ENCODE data around the gene SS18L1. TPM values are rescaled to one million over a fixed set of nuclear protein-coding genes. Genes with fewer than 3 reads are reported as not detected.

Gene SS18L1
- total and polyA plus RNA-seq, 10 of the 15 experiments (the other 5 are each of a cell fraction or from before 2014, with no cell fraction given) = 1.8 to 20.0 (median 6.6) TPM

DNA sequence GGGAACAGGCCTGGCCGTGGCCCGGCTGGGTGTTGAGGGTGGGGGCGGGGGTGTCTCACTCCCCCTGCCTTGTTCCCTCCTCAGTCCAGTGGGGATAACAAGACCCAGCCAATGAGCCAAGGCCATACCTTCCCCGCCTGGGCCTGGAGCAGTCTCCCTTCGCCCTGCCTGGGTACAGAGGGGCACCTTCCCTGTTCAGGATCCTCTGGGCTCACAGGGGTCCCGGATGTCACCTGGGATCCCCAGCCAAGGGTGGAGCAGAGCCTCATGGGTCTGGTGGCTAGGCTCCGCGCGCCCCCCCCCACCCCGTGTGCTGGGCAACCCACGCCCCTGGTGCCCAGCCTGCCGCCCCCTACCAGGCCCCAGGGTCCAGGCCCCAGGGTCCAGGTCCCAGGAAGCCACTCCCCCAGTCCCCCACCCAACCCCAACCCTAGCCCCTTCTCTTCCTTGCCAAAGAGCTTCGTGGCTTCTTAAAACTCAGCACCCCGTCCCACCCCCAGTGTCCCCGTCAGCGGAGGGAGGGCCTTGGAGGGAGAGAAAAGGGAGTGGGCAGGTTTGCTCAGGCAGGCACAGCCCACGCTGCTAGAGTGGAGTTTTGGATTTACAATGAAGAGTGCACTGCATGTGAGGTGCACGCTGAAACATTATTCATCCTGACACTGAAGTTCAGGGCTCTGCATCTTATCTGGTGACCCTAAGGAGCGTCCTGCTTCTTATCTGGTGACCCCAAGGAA, 64.7 kb downstream of the SS18L1 start:
- ATAC-seq (no peak), FAIRE-seq (no peak), DNase-seq (ENCODE audit: low read depth, low spot score) (no peak)
- in situ Hi-C loops (cut with MboI) (no loop called here), intact Hi-C loops (cut with micrococcal nuclease; ENCODE audit: unreplicated experiment) (no loop called here)
- no TSS peak for BruUV-seq (replicated peaks)
- Histone ChIP-seq H3K4me3 (no peak overlapping the region), H3K4me1 (ENCODE audit: control insufficient read depth, insufficient read depth, low read length) (no peaks in the 10 kb centered on the region), H3K79me2 (ENCODE audit: control insufficient read depth, insufficient read depth, low read length) (no peaks in the 10 kb centered on the region), H3K27me3 (replicated peaks in 1 of 2; ENCODE audit: control insufficient read depth in 2 of 2, insufficient read depth in 2 of 2, low read length in 1 of 2) (no peaks in the 10 kb centered on the region), H3K9me3 (replicated peaks; ENCODE audit: control insufficient read depth, insufficient read depth, low read length) (no peaks in the 10 kb centered on the region), H3K36me3 (ENCODE audit: control insufficient read depth in 2 of 2, insufficient read depth in 2 of 2, low read length in 1 of 2) (no peaks in the 10 kb centered on the region; a peak in 1 of 4 replicates), H3K27ac (ENCODE audit: control insufficient read depth, insufficient read depth) (no peak overlapping the region), H4K20me1 (ENCODE audit: control insufficient read depth, insufficient read depth) (no peaks in the 10 kb centered on the region), H3K4me2 (ENCODE audit: control insufficient read depth, insufficient read depth) (no peak overlapping the region), H2AFZ (ENCODE audit: control insufficient read depth, low read depth, low read length) (no peak overlapping the region), H3K9ac (ENCODE audit: control insufficient read depth, insufficient read depth, low read length) (no peak overlapping the region)
- TF ChIP-seq CBX5 (IDR thresholded peaks at IDR 0.05; ENCODE audit: low read depth) = no peak
- no peak for TF ChIP-seq NRF1 (conservative IDR thresholded peaks at IDR 0.05; ENCODE audit: low read depth, low read length)
- no peak for TF ChIP-seq ZBED1 (IDR thresholded peaks at IDR 0.05; ENCODE audit: borderline replicate concordance)
- no peak for TF ChIP-seq EED (IDR thresholded peaks at IDR 0.05; ENCODE audit: low read depth)
- TF ChIP-seq IKZF1 (conservative IDR thresholded peaks at IDR 0.05) = no peak
- no peak for TF ChIP-seq RUNX3 (IDR thresholded peaks at IDR 0.05; ENCODE audit: low read length)
- no peak for TF ChIP-seq KDM1A (IDR thresholded peaks at IDR 0.05; ENCODE audit: borderline replicate concordance)
- no peak for TF ChIP-seq PAX8 (IDR thresholded peaks at IDR 0.05)
- TF ChIP-seq, protein P1, sequence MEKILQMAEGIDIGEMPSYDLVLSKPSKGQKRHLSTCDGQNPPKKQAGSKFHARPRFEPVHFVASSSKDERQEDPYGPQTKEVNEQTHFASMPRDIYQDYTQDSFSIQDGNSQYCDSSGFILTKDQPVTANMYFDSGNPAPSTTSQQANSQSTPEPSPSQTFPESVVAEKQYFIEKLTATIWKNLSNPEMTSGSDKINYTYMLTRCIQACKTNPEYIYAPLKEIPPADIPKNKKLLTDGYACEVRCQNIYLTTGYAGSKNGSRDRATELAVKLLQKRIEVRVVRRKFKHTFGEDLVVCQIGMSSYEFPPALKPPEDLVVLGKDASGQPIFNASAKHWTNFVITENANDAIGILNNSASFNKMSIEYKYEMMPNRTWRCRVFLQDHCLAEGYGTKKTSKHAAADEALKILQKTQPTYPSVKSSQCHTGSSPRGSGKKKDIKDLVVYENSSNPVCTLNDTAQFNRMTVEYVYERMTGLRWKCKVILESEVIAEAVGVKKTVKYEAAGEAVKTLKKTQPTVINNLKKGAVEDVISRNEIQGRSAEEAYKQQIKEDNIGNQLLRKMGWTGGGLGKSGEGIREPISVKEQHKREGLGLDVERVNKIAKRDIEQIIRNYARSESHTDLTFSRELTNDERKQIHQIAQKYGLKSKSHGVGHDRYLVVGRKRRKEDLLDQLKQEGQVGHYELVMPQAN (conservative IDR thresholded peaks at IDR 0.05) = no peak
- no peak for TF ChIP-seq PKNOX1 (IDR thresholded peaks at IDR 0.05)
- TF ChIP-seq TARDBP (IDR thresholded peaks at IDR 0.05; ENCODE audit: borderline replicate concordance) = no peak
- no peak for TF ChIP-seq YBX1 (IDR thresholded peaks at IDR 0.05)
- no peak for TF ChIP-seq LARP7 (IDR thresholded peaks at IDR 0.05)
- TF ChIP-seq PAX5 (IDR thresholded peaks at IDR 0.05; ENCODE audit: borderline replicate concordance, low read depth, low read length) = no peak
- no peak for TF ChIP-seq ASH2L (IDR thresholded peaks at IDR 0.05; ENCODE audit: borderline replicate concordance, low read depth)
- TF ChIP-seq ZNF207 (IDR thresholded peaks at IDR 0.05; ENCODE audit: borderline replicate concordance) = no peak
- no peak for TF ChIP-seq ZNF217 (IDR thresholded peaks at IDR 0.05)
- TF ChIP-seq SMC3 (IDR thresholded peaks at IDR 0.05; ENCODE audit: borderline replicate concordance, low read length) = no peak
- WGBS (ENCODE audit: insufficient coverage, insufficient replicate concordance, low lambda C conversion rate, missing lambda C conversion rate) = 63% methylated on average over 15 of the region's 19 CpGs
- ChIA-PET RAD21 (ENCODE audit: unreplicated experiment) (no interaction called here), CTCF (no interaction called here), SMC1A (ENCODE audit: uncharacterized antibody, unreplicated experiment) (no interaction called here), POLR2A (no interaction called here)
